Right ventricle myocardium superior (tissue), 1 donor: ENCODE results near the gene MPRIP. TPM values are rescaled to one million over a fixed set of nuclear protein-coding genes. Genes with fewer than 3 reads are reported as not detected.
A peak's percentile ranks its signal among the peaks of the same experiment; 100 is the strongest.

ENCODE experiments used
- ATAC-seq: fragments of 200-7000 bp; cut with Tn5 transposase; one replicate; pipeline ENCODE4 v1.9.1; 2020; ENCODE audit warnings: mild to moderate bottlenecking; ENCODE audit not compliant: poor library complexity
- DNase-seq: peaks from one replicate; pipeline ENCODE4 v3.0.0-alpha.2; 2020
- intact Hi-C: fragments of 100-400 bp; cut with DNase I; formaldehyde crosslinking; loops from one replicate; pipeline ENCODE4 v1.11.2; 2022
- total RNA-seq: library from RNA; stranded (reverse); fragmentation: NEBNext Ultra II Directional; extraction: Animal tissue kit (Norgen Biotek cat#: 25700); gene quantifications from one replicate; pipeline ENCODE4 v1.2.1, GENCODE V29; 2021
- donor health status: DM: no; HTN: yes; CAD: no; lungs with severe emphysema.

MPRIP gene
- total RNA-seq, 1 donor from 2014 or later, result 280 TPM

DNA sequence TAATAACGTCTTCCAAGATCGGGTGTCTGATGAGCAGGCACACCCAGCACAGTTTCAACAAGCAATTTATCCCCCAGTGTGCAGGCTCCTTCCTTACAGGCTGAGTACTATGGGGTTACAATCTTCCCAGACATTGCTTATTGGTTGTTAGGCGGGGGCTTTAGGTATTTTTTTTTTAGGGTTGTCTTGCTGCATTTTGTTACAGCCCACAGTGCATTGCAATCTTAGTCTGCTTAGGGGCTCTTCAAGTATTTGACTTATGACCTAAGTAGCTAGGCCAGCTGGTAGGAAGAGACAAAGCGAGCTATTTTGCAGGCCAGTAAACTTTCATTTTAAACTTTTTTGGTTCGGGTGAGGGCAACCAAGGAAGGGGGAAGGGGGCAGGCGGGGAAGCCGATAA lies 158.1 kb downstream of the MPRIP start:
- DNase-seq (no peak), ATAC-seq (no peak)
- intact Hi-C loops, result no loop called here

DNA sequence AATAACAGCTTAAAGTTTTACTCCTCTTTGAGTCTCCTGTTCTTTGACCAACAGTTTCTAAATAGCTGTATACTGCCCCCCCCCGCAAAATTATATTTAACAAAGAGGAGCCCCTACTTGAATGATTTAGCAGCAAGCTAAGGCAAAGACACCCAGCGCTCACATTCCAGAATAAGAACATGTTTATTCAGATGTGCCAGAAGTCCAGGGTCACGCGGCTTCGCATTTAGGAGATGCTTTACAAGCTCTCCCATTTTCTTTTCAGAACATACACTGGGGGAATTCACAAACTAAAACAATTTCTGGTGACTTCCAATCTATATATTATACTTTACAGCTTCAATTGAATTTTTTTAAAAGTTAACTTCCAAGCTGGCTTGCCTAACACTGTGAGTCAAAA lies 158.6 kb downstream of the MPRIP start:
- intact Hi-C loops, result no loop called here
- ATAC-seq (no peak), DNase-seq (no peak)

DNA sequence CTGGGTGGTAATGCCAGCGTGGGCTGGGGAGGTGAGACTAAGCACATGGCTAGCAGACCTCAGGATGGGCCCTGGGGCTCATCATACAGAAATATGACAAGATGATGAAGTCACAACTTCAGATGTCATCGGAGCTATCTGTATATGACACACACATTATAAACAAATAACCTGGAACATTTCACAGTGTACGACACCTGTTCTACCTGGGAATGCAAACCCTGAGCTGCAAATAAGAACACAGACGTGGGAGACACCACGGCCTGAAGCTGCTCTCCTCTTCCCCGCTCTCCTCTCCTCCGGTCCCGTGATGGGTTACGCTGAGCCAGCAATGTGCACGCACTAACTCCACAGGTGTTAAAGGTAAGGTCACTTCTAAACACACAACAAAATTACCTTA lies 159.0 kb downstream of the MPRIP start:
- DNase-seq, result no peak
- ATAC-seq, result no peak
- intact Hi-C loops, result no loop called here

DNA sequence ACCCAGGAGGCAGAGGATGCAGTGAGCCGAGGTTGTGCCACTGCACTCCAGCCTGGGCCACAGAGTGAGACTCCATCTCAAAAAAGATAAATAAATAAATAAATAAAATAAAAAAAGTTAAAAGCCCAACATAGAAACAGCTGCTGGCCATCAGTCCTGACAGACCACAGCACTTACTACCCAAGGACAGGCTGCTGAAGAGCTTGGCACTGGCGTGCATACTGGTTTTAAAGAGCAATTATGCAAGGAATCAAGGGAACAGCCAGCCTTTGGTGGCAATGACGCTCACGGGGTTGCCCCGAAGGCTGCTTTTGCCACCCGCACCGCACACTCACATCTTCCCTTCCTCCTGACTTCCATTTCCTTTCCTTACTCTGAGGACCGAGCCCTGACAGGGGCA lies 159.7 kb downstream of the MPRIP start:
- DNase-seq, result peak; percentile 64
- ATAC-seq, result peak; percentile 41
- intact Hi-C loops, result no loop called here

DNA sequence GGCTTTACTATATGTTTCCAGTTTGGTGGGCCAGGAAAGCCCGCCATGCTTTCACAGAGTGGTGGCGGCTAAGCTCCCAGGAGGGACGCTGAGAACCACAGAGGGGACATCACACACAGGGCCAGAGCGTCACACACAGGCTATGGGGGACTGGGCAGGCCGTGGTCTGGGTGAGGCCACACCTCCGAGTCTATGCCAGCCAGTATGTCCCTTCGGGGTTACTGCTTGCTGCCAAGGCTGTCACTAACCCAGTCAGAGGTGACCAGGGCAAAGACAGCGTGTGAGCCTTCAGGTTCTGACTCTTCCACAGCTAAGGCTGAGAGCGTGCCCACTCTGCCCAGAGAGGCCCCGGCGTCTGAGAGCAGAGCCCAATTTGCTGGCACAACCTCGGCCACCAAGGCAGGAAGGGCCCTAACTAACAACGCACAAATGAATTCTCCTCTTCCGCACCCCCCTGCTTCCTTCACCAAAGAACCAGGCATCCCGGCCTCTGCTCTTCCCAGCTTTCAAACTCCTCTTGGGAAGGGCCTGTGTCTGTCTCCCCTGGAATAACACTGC lies 161.0 kb downstream of the MPRIP start:
- ATAC-seq (peak; percentile 42), DNase-seq (no peak)
- intact Hi-C loops, result no loop called here

DNA sequence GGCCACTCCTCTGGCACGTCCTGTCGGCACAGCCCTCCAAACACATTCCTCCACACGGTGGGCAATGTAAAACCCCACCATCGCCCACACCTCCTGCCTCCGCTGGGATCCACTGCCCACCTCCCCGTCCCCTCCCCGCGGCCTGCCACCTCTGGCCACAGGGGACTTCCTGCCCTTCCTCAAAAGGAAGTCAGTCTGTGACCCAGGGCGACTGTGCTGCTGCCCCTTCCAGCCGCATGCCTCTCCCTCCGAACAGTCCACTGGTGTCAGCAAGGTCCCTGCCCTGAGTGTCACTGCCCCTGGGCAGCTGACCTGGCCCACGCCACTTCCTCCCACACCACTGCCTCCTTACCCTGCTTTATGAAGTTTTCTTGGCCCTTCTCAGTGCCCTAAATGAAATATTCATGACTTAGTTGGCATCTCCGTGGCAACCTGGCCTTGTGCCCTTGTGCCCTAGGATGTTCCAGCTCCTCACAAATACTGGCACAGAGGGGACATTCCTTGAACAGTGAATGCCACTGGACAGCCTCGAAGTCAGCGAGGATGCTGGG lies 161.9 kb downstream of the MPRIP start:
- intact Hi-C loops, result no loop called here
- ATAC-seq (peak; percentile 54), DNase-seq (peak; percentile 79)

DNA sequence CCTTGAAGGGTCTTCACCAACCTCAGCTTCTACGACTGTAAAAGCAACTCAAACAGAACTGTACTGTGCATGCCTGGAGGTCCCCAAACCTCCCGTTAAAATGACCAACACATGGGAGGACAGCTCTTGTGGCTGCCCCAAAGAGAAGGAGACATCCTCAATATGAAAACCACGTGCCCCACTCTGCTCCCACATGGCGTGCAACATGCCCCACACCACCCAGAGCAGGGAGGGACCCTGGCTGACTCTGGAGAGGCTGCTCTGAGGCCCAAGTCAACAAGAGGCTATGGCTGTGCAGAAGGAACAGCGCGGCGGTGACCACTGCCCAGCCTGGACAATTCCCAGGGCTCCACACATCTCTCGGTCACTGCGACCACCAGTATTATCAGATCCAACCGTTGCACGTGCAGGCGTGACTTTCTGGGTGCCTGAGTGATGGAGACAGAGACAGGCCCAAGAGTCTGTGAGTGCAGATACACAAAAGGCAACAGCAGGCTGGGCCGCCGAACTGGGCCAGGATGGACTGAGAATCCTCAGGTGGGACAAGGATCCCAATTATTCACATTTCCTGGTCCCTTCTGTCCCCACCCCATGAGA lies 162.5 kb downstream of the MPRIP start:
- DNase-seq, result no peak
- intact Hi-C loops, result no loop called here
- ATAC-seq, result no peak

DNA sequence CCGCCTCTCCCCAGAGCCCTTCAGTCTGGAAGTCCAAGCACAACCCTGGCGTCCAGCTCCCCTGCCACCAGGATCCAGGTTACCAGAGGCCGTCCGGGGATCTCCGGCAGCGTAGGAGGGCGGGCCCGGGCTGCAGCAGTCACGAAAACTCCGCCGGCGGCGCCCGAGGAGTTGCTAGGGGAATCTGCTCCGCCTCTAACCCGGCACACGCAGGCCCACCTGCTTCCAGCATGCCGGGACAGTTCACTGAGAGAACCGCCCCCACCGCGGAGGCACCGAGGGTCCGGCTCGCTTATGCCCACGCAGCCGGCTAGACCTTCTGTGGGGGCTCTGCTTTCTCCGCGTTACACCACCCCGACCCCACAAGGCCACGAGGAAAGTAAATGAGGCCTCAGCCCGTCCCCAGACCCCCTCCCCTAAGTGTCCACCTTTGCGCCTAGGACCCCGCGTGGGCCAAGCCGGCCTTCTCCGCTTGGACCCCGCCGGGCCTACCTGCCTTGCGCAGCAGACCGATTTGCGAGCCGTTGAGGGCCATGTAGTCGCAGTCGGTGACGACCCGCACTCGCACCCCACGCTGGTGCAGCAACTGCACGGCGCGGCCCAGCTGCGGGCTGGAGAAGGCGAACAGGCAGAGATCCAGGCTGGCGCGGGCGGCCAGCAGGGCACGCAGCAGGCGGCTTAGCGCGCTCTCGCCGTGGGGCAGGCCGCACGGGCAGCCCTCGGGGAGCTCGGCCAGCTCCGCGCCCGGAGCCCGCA lies 163.3 kb downstream of the MPRIP start:
- DNase-seq (peak; percentile 71), ATAC-seq (peak; percentile 24)
- intact Hi-C loops, result no loop called here

DNA sequence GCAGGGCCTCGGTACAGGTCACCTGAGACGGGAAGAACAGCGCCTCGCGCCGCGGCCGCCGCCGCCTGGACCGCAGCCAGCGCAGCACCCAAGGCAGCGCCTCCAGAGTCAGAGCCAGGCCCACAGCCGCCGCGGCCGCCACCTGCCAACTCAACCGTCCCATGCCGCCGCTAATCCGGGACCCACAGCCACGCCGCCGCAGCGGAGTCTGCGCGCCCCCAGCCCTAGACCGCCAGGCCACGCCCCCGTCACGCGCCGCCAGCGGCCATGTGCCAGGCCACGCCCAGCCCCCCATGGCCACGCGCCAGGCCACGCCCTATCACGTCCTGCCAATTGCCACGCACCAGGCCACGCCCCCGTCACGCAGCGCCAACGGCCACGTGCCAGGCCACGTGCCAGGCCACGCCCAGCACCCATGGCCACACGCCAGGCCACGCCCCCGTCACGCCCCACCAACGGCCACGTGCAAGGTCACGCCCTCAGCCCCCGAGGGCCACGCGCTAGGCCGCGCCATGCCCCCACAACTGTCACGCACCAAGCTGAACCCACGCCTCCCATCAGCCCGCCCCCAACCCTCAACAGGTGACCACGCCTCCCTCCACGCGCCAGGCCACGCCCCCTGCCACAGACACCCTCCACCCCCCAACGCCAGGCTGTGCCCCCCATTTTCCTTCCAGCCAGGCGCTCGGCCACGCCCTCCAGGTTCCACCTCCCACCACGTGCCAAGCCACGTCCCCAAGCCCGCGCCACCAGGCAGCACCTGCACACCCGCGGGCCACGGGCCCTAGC lies 164.1 kb downstream of the MPRIP start, which contains the start of gene PLD6:
PLD6 (minus strand) TSS at position 210 of the 789 bp plus-strand sequence; CDS start at position 163, 47 bp downstream.
- peak; percentile 38 for ATAC-seq
- intact Hi-C loops, result no loop called here

DNA sequence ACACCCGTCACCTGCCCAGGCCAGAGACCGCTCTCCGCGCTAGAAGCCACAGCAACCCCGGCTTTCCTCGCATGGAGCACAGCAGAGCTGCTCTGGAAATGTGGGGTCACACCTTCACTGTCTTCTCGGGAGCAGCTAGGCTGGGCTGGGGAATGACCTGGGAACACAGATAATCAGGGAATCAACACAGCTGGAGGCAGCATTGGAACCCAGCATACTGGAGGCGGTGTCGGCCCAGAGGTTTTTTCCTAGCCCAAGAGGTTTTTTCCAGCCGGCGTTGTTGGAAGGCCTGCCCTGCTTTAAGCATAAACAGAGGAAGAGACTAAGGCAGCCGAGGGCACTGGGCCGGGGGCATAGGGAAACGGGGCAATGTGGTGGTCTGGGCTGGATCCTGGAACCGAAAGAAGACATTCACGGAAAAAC lies 164.7 kb downstream of the MPRIP start:
- peak; percentile 0 for ATAC-seq
- no peak for DNase-seq
- intact Hi-C loops, result no loop called here

More for the DNA sequence above, 164.1 kb downstream of the MPRIP start, which contains the start of gene PLD6:
- DNase-seq, result peak; percentile 86

DNA sequence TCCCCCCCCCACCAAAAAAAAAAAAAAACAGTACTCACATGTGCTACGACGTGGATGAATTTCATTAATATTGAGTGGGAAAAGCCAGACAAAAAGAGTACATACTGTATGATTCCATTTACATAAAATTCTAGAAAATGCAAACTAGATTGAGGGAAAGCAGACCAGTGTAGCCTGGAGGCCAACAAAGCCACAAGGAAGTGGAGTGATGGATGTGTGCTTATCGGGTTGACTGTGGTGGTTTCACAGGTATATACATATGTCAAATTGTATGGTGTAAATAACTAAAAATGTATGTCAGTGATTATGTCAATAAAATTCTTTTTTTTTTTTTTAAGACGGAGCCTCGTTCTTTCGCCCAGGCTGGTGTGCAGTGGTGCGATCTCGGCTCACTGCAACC lies 165.7 kb downstream of the MPRIP start:
- no peak for ATAC-seq
- intact Hi-C loops, result no loop called here
- no peak for DNase-seq

DNA sequence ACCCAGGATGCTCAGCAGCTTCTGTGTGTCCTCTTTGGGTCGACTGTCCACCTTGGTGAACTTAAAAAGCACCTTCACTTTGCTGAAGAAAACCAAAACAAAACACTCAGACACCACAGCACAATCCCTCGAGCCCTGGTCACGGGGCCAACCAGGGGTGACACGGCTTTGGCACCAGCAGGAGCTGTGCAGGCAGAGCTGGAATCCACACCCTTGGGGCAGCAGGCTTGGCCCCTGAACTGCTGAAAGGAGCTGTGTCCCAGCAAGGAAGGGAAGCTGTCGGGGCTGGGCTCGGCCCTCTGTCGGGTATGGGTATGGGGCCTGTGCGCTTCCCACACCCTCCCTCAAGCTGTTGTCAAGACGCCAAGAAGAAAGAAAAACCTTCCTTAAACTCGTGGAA lies 171.5 kb downstream of the MPRIP start:
- intact Hi-C loops, result no loop called here
- peak; percentile 37 for DNase-seq
- peak; percentile 71 for ATAC-seq

DNA sequence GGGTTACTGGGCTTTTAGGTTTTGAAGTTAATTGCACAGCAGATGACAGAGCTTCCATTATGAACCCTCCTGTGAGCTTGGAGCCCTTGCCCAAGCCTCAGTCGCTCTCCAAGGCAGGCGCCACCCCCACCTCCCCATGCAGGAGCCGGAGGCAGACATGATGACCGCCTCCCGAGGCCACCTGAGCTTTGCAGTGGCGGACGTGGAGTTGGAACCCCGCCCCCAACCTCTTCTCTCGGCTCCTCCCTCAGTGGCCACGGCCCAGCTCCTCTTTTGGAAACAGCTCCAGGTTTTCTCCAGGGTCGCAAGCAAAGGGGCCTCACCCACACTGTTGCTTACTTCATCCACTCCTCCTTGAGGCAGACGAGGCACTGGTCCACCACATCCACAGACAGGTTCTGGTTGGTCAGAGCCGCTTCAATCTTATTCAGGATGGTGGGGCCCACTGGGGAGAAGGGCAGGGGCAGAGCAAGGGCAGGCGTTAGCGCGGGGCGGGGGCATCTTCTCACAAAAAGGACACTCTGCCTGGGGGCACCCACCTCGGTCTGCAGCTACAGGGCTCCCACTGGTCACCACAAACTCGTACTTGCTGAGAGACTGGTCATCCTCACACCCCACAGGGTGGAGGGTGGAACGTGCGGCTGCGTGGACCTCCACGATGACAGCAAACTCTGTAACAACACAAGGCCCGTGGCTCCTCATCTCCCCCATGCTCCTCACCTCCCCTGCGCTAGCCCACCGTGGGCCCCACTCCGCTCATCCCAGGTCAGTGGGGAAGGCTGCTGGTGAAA lies 172.6 kb downstream of the MPRIP start:
- ATAC-seq, result no peak
- intact Hi-C loops, result no loop called here
- peak; percentile 35 for DNase-seq

DNA sequence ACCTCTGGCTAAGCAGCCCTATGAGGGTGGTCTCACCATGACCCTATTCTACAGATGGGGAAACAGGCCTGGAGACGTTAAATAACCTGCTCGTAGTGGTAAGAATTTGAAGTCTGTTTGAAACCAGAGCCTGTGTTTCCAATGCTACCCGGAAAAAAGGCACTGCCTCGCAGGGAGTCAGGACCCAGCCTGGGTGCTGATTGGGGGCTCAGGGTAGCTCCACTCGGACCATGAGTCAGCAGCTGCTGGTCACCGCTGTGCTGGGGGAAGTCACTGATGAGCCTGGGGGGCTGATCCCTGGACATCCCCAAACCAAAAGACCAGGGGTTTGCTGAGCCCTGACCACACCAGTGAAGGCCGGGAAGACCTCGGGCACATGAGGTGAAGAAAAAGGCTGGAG lies 173.3 kb downstream of the MPRIP start:
- intact Hi-C loops, result no loop called here
- ATAC-seq (no peak), DNase-seq (no peak)

DNA sequence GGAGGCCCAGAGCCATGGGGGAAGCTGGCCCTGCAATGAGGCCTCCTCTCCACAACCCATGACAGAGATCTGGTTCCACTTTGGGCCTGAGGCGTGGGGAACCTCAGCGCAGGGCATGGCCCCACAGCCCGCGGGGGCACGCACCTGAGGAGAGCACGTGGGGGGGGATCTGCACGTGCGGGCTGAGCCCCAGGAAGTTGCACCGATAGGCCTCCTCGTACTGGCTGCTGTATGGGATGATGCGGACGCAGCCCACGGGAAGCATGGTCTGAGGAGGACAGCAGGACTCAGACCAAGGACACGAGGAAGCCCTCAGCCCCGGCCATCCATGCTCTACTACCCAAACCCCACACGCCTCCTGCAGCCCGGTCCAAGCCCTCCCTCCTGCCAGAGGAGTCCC lies 174.0 kb downstream of the MPRIP start:
- intact Hi-C loops, result no loop called here
- no peak for DNase-seq
- ATAC-seq, result no peak

DNA sequence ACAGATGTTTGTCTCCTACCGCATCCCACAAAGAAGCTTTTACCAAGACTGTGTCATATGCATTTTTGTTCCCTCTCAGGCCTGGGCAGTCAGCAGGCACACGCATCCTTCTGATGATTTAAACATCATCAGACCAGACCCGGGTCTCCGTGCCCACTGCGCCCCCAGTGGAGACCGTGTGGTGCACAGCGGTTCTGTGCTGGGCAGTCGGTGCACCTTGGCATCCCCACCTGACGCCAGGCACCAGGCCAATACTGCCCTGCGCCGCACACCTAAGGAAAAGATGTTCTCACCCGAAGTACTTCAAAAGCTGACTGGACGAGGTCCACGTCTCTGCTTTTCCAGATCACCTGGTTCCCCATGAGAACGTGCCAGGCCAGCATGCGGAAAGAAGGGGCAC lies 174.5 kb downstream of the MPRIP start:
- DNase-seq (no peak), ATAC-seq (no peak)
- intact Hi-C loops, result no loop called here

DNA sequence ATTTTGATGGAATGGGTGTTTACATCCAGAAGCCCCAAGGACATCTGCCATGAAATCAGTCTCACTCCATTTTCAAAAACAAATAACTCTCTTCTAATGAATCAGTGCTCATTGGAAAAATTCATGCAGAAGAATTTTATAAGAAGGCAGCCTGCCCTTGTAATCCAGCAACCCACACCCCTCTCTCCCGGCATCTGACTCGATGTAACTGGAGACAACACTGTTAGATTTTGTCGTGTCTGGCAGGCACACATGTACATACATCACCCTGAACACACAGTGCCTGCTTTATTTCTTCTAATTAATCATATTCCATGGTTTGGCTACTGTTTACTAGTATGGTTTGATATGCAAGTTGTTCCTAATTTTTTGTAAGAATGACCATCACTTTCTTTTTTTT lies 175.7 kb downstream of the MPRIP start:
- intact Hi-C loops, result no loop called here
- DNase-seq (no peak), ATAC-seq (no peak)

DNA sequence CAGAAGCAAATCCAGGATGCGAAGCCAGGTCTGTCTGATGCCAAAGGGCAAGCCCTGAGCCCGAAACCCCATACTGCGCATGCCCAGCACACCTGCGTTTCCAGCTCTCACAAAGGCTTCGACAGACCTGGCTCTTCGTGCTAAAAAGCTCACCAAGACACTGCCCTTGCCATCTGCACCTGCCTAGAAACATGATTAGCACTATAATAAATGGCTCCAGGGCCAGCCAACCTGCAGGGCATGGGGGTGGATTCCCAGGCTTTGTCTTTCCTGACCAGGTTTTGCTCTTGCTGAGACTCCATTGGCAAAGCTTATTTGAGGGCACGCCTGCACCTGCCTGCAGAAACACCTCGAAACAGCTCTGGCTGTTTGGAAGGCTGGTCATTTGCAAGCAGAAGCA lies 178.3 kb downstream of the MPRIP start:
- intact Hi-C loops, result no loop called here
- no peak for DNase-seq
- ATAC-seq, result no peak
